ENCODE data around the gene NEUROD1.

NEUROD1 gene

GRCh38 chr2:181679544-181679979 is 755 bp downstream of the NEUROD1 start:
- no peak for DNase-seq

- no peak for DNase-seq
Measured at GRCh38 chr2:181678861-181679543, 1.3 kb downstream of the NEUROD1 start.

- peak; percentile 26 to 50 for DNase-seq
Measured at GRCh38 chr2:181677912-181678586, 2.3 kb downstream of the NEUROD1 start.

GRCh38 chr2:181675254-181675653 is 5.1 kb downstream of the NEUROD1 start:
- DNase-seq, result no peak

GRCh38 chr2:181674461-181674860 is 5.9 kb downstream of the NEUROD1 start:
- no peak for DNase-seq

GRCh38 chr2:181673173-181673572 is 7.1 kb downstream of the NEUROD1 start:
- DNase-seq, result no peak

GRCh38 chr2:181672255-181673008 is 7.9 kb downstream of the NEUROD1 start:
- no peak for DNase-seq

- DNase-seq, result no peak
Measured at GRCh38 chr2:181670632-181671031, 9.7 kb downstream of the NEUROD1 start.

GRCh38 chr2:181667234-181667633 is 13.1 kb downstream of the NEUROD1 start:
- no peak for DNase-seq

- no peak for DNase-seq
Measured at GRCh38 chr2:181662287-181662686, 18.0 kb downstream of the NEUROD1 start.

GRCh38 chr2:181660181-181660580 is 20.1 kb downstream of the NEUROD1 start:
- DNase-seq, result no peak

GRCh38 chr2:181658444-181658843 is 21.9 kb downstream of the NEUROD1 start:
- no peak for DNase-seq

GRCh38 chr2:181657379-181657778 is 22.9 kb downstream of the NEUROD1 start:
- no peak for DNase-seq

- peak in 1 of 2 donors; percentile 5 for DNase-seq
Measured at GRCh38 chr2:181656450-181657291, 23.6 kb downstream of the NEUROD1 start, which contains the start of gene CERKL. CERKL (minus strand) TSS chr2:181657105; CDS start chr2:181657006, 99 bp downstream.

GRCh38 chr2:181655519-181655918 is 24.8 kb downstream of the NEUROD1 start:
- DNase-seq, result no peak

- DNase-seq, result no peak
Measured at GRCh38 chr2:181649436-181649979, 30.8 kb downstream of the NEUROD1 start.

- DNase-seq, result no peak
Measured at GRCh38 chr2:181648478-181649155, 31.7 kb downstream of the NEUROD1 start.

- DNase-seq, result no peak
Measured at GRCh38 chr2:181646415-181646987, 33.8 kb downstream of the NEUROD1 start.

GRCh38 chr2:181643151-181643550 is 37.2 kb downstream of the NEUROD1 start:
- DNase-seq, result no peak

GRCh38 chr2:181642086-181642485 is 38.2 kb downstream of the NEUROD1 start:
- DNase-seq, result no peak

- DNase-seq, result no peak
Measured at GRCh38 chr2:181639686-181640085, 40.6 kb downstream of the NEUROD1 start.
